GM20000 (cell line): ENCODE results near the gene HDLBP.

Experiments
- DNase-seq: peaks from one replicate; pipeline ENCODE4 v3.0.0; 2012; ENCODE audit warnings: low spot score
- TF ChIP-seq, protein P1 (sequence below): IDR thresholded peaks from 2 replicates; pipeline ENCODE4 v1.5.1; 2012; ENCODE audit warnings: mild to moderate bottlenecking, control low read depth; ENCODE audit errors: extremely low read depth, missing control alignments

Gene HDLBP

DNA sequence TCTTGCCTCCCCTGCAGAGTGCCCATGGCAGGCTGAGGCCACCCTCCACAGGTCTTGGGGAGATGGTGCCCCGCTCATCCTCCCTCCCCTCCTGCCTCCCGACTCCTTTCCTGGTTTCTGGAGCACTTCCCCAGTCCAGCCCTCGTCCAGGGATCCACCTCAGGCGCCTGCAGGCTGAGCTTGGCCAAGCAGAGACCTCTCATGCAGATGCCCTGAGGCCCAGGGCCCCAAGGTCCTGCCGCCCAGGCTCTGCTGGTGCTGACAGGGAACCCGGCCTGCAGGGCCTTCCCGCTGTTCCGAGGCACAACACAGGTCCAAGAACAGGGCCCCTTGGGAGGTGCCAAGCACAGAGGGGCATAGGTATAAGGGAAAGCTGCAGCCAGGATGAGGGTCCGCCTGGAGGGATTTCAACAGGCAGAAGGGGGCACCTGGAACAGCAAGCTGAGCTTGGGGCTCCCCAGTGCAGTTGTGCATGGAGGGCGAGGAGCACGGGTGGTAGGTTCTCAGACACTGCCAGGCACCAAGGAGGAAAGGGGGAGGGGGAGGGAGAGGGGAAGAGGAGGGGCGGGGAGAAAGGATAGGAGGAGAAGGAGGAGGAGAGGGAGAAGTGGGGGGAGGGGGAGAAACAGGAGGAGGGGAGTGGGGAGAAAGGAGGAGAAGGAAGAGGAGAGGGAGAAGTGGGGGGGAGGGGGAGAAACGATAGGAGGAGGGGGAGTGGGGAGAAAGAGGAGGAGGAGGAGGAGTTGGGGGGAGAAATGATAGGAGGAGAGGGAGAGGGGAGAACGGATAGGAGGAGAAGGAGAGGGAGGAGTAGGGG, 128.2 kb downstream of the HDLBP start:
- DNase-seq = no peak
- TF ChIP-seq, protein P1, sequence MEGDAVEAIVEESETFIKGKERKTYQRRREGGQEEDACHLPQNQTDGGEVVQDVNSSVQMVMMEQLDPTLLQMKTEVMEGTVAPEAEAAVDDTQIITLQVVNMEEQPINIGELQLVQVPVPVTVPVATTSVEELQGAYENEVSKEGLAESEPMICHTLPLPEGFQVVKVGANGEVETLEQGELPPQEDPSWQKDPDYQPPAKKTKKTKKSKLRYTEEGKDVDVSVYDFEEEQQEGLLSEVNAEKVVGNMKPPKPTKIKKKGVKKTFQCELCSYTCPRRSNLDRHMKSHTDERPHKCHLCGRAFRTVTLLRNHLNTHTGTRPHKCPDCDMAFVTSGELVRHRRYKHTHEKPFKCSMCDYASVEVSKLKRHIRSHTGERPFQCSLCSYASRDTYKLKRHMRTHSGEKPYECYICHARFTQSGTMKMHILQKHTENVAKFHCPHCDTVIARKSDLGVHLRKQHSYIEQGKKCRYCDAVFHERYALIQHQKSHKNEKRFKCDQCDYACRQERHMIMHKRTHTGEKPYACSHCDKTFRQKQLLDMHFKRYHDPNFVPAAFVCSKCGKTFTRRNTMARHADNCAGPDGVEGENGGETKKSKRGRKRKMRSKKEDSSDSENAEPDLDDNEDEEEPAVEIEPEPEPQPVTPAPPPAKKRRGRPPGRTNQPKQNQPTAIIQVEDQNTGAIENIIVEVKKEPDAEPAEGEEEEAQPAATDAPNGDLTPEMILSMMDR = no peak

DNA sequence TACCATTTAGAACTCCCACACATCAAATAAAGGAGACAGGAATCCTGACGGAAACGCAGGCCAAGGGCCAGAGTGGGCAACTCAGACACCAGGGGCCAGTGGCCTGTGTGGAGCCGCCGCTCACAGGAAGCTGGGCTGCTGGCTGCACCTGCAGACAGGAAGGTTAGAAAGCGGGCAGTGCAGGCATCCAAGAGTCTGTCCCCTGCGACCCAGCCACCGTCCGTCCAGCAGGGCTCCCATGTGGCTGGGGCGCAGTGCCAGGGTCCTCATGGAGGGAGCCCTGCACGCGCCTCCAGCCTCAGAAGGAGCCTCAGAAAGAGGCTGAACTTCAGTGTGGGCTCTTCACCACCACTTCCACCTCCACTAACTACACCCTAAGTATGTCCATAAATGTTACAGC, 129.5 kb downstream of the HDLBP start:
- TF ChIP-seq, protein P1 = no peak
- no peak for DNase-seq

DNA sequence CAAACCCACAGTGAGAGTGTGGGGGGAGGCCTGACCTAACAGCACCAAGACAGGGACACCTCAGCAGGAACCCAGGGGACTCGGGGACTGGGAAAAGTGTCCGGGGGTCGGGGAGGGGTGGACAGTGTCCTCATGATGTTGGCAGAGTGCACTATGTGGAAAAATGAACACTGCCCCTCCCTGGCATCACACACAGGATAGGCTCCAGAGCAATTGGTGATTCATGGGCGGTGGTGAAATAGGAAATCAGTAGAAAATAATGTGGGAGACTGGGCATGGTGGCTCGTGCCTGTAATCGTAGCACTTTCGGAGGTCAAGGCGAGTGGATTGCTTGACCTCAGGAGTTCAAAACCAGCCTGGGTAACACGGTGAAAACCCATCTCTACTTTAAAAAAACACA, 130.6 kb downstream of the HDLBP start:
- DNase-seq = no peak
- TF ChIP-seq, protein P1 = no peak

DNA sequence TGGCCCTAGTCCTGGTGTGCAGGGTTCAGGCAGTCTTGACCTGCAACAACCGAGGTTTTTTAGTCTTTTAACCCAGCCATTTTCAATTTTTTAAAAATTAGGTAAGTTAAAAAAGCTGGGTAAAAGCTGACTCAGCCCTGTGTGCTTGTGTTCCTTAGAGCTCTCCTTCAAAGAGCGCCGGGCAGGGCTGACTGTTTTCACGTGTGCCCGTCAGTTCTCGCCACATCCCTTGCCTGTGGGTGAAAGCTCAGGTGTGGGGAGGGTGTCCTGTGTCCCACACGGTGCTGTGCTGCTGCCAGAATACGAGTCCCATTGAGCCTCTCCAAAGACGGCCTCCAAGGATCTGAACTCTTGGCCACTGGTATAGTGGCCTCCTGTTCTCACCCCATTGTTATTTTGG, 132.3 kb downstream of the HDLBP start:
- TF ChIP-seq, protein P1 = no peak
- DNase-seq = no peak

DNA sequence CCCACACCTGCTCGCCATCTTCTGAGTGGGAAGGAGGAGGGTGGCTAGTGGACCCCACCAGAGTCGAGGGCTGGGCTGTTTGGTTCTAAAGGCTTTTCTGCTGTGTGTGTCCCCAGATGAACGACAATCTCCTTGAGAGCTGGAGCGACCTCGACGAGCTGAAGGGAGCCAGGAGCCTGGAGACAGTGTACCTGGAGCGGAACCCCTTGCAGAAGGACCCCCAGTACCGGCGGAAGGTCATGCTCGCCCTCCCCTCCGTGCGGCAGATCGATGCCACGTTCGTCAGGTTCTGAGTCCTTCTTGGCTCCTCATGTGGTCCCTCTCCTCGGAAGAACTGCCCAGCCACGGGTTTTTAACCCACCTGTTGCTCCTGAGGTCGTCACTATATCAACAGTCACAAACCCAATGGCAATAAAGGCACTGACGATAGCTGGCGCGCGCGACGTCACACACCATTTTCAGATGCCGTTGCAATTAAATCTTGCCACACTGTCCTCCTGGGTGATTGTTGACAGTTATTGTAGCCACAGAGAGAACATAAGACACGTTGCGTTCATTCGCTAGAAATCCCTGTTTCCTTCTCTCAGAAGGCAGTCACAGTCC, 132.8 kb downstream of the HDLBP start:
- DNase-seq = no peak
- TF ChIP-seq, protein P1 = no peak

DNA sequence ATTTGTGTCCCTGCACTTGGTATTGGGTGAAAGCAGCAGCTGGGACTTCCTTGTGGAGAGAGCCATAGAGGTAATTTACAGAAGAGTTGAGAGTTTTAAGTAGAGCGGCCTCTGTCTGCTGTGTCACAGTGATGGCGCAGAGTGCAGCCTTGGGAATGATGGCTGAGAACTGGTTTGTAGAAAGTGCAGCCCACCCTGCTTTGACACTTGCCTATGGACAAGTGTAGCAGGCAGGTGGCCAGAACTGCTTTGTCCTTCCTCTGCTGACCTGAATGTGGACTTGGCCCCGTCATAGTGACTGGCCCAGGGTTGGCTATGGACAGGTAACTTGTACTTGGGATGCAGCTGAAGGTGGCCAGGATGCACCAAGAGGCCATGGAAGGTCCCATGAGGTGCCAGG, 133.3 kb downstream of the HDLBP start:
- TF ChIP-seq, protein P1 = no peak
- DNase-seq = no peak

DNA sequence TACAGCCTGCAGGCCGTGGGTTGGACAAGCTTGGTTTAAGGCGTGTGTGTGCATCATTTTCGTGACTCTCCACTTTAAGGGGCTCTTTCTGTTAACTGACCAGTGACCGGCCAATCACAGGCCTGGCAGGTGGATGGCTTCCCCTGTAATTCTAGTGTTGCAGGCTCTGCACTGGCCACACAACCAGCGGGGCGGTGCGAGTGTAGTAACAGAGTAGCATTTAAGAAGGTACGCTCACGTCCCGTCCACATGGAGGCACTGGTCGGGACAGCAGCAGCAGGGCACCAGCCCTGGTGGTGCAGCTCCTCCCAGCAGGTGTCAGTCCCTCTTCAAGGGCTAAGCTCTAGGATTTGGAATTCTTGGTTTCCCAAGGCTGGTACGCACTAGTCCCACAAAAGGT, 135.0 kb downstream of the HDLBP start:
- DNase-seq = no peak
- TF ChIP-seq, protein P1 = no peak
